IPS DF 6.9 (cell line): Measurements from ENCODE around the gene LILRB1.
"Not testable (repeated sequence)": the region's sequence is repeated elsewhere in the genome, so short reads cannot be mapped to it uniquely, and the experiment has no call there.

ENCODE experiments used
- DNase-seq: peaks from one replicate; pipeline ENCODE4 v3.0.0-alpha.2; 2013; ENCODE audit warnings: low read depth, low spot score
- H3K27ac ChIP-seq: one replicate; pipeline ENCODE4 v1.5.1; 2013; ENCODE audit warnings: low read length, control low read depth
- H3K27me3 ChIP-seq: 2 replicates; pipeline ENCODE4 v1.6.1; 2013; ENCODE audit warnings: mild to moderate bottlenecking, low read length; ENCODE audit not compliant: control insufficient read depth, insufficient read depth
- H3K36me3 ChIP-seq: 2 replicates; pipeline ENCODE4 v1.6.1; 2013; ENCODE audit warnings: low read length; ENCODE audit not compliant: control insufficient read depth, insufficient read depth
- H3K4me1 ChIP-seq: 2 replicates; pipeline ENCODE4 v1.6.1; 2013; ENCODE audit warnings: low read length; ENCODE audit not compliant: control insufficient read depth, insufficient read depth
- H3K4me3 ChIP-seq: 2 replicates; pipeline ENCODE4 v1.5.1; 2013; ENCODE audit warnings: mild to moderate bottlenecking, low read length
- H3K9me3 ChIP-seq: 2 replicates; pipeline ENCODE4 v1.6.1; 2013; ENCODE audit warnings: low read length, inconsistent platforms; ENCODE audit not compliant: control insufficient read depth, insufficient read depth
- WGBS: extraction: QIAGEN DNeasy Blood & Tissue Kit; methylation state at CpG from one replicate; pipeline ENCODE4 v1.1.7; 2013; ENCODE audit warnings: mixed read lengths, missing lambda C conversion rate; ENCODE audit not compliant: insufficient read length, insufficient coverage; 5-methylcytosine and 5-hydroxymethylcytosine counted together

The LILRB1 gene

DNA sequence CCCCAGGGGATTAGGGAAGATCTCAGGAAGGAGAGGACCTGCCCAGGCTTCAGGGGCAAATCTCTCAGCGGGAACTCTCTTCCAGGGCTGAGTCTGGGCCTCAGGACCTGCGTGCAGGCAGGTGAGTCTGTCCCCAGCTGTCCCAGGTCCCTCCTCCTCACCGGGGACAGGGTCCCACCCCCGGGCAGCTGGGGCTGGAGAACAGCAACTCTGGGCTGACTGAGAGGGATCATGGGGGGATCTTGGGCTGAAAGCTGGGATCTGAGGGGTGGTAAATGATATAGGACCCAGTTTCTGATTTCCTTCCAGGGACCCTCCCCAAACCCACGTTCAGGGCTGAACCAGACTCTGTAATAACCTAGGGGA lies 22.5 kb upstream of the LILRB1 start:
- H3K4me1 ChIP-seq = no peaks in the 10 kb centered on the region
- DNase-seq = no peak
- no peak overlapping the region for H3K27ac ChIP-seq
- H3K9me3 ChIP-seq = peaks cover 23% of the 10 kb centered on the region
- H3K4me3 ChIP-seq = no peak overlapping the region
- WGBS = no CpG with 5 or more reads among the region's 5 CpGs
- H3K36me3 ChIP-seq = no peaks in the 10 kb centered on the region; the same call in 1 of the 2 replicates
- no peaks in the 10 kb centered on the region for H3K27me3 ChIP-seq

DNA sequence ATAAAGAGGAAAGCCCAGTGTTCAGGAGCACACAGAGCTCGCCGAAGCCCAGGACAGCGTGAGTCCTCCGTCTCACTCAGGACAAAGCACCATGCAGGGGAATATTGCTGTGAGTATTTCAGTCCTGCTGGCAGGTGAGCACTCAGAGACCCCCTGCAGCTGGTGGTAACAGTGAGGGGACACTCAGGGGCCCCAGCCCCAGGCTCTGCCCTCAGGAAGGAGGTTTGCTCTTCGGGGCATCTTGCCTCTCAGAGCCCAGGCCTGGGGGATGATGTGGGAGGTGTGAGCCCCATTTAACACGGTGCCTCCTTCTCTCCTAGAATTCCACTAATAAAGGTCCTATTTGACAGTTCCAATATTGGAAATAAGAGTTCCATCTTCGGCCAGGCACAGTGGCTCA lies 22.1 kb upstream of the LILRB1 start:
- H3K27ac ChIP-seq = no peak overlapping the region
- no peak overlapping the region for H3K4me3 ChIP-seq
- H3K4me1 ChIP-seq = no peaks in the 10 kb centered on the region
- no CpG with 5 or more reads among the region's 7 CpGs for WGBS
- peaks cover 23% of the 10 kb centered on the region for H3K9me3 ChIP-seq
- no peaks in the 10 kb centered on the region for H3K27me3 ChIP-seq
- no peak for DNase-seq
- no peaks in the 10 kb centered on the region; the same call in 1 of the 2 replicates for H3K36me3 ChIP-seq

DNA sequence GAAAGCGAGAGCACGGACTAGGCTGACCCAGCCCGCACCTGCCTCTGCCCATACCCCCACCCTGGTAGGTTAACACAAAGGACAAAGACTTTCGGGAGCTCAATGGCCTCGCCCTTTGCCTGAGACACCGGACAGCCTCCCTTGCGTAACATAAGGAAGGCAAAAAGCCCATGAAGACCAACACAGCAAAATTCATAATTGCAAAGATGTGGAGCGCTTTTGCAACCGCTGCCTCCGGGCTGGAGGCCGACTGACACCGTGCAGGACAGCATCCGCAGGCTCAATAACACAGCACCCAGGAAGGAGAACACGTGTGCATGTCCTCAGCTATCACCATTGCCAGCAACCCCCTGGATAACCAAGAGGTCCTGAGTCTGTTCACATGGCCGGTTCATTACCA lies 21.5 kb upstream of the LILRB1 start:
- H3K9me3 ChIP-seq = peaks cover 23% of the 10 kb centered on the region
- no peaks in the 10 kb centered on the region for H3K27me3 ChIP-seq
- H3K27ac ChIP-seq = no peak overlapping the region
- no peak for DNase-seq
- H3K36me3 ChIP-seq = no peaks in the 10 kb centered on the region; the same call in 1 of the 2 replicates
- no peaks in the 10 kb centered on the region for H3K4me1 ChIP-seq
- H3K4me3 ChIP-seq = no peak overlapping the region
- no CpG with 5 or more reads among the region's 15 CpGs for WGBS

DNA sequence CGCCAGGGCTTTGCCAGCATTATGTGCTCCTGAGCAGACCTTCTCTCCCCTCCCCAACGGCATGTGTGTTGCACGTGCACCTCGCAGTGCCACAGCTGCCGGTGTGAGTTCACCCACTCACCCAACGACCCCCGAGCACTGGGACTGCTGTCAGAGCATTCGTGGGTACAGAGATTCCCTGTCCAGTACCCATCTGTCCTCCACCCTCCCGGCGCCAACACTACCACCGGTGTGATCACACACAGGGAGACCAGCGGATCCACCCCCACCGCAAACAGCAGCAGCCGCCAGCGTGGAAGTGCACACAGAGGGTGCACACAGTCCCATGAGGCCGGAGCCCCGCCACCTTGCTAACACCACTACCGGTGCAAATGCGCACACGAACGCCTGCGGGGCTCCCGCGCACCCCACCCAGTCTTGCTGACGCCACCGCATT lies 20.9 kb upstream of the LILRB1 start:
- no peaks in the 10 kb centered on the region for H3K4me1 ChIP-seq
- no peaks in the 10 kb centered on the region; the same call in 1 of the 2 replicates for H3K36me3 ChIP-seq
- WGBS = no CpG with 5 or more reads among the region's 26 CpGs
- peaks cover 23% of the 10 kb centered on the region for H3K9me3 ChIP-seq
- no peak overlapping the region for H3K27ac ChIP-seq
- no peak for DNase-seq
- H3K27me3 ChIP-seq = no peaks in the 10 kb centered on the region
- no peak overlapping the region for H3K4me3 ChIP-seq

DNA sequence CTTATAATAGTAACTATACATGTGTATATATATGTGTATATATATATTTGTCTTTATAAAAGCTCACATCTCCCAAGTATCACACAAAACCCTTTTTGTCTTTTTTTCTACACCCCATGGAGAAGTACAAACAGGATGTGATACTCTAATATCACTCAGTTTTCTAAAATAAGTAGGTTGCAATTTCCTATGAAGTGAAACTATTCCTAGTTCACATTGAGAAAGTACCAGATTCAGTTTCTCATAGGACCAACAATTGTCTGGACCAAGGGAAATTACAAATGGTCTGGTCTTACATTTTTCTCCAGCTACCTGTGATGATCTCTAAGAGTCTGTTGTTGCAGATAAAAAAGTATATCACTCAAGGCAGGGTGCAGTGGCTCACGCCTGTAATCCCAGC lies 17.9 kb upstream of the LILRB1 start:
- Histone ChIP-seq H3K4me3 (no peak overlapping the region), H3K9me3 (peaks cover 18% of the 10 kb centered on the region), H3K36me3 (no peaks in the 10 kb centered on the region; the same call in 1 of the 2 replicates), H3K27me3 (no peaks in the 10 kb centered on the region), H3K27ac (no peak overlapping the region), H3K4me1 (no peaks in the 10 kb centered on the region)
- no CpG with 5 or more reads among the region's 1 CpG for WGBS
- no peak for DNase-seq

DNA sequence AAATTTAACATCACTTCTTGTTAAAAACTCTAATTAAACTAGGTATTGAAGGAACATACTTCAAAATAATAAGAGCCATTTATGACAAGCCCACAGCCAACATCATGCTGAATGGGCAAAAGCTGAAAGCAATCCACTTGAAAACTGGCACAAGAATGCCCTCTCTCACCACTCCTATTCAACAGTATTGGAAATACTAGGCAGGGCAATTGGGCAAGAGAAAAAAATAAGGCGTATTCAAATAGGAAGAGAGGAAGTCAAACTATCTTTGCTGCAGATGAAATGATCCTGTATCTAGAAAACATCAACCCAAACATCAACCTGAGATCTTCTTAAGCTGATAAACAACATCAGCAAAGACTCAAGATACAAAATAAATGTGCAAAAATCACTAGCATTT lies 15.6 kb upstream of the LILRB1 start:
- no peak for DNase-seq
- H3K4me1 ChIP-seq = no peaks in the 10 kb centered on the region
- no CpG with 5 or more reads among the region's 1 CpG for WGBS
- peaks cover 5% of the 10 kb centered on the region for H3K9me3 ChIP-seq
- no peak overlapping the region for H3K4me3 ChIP-seq
- H3K36me3 ChIP-seq = no peaks in the 10 kb centered on the region
- no peaks in the 10 kb centered on the region for H3K27me3 ChIP-seq
- H3K27ac ChIP-seq = no peak overlapping the region

DNA sequence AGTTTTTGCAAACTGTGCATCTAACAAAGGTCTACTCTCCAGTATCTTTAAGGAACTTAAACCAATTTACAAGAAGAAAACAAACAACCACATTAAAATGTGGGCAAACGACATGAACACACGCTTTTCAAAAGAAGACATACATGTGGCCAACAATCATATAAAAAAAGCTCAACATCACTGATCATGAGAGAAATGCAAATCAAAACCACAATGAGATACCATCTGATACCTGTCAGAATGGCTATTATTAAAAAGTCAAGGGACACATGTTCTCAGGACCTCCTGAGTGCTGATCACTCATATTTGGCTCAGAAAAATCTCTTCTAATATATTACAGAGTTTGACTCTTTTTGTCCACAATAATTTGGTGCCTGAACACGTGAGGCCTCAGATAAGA lies 14.2 kb upstream of the LILRB1 start:
- no peaks in the 10 kb centered on the region for H3K4me1 ChIP-seq
- WGBS = no CpG with 5 or more reads among the region's 3 CpGs
- H3K4me3 ChIP-seq = no peak overlapping the region
- DNase-seq = no peak
- H3K36me3 ChIP-seq = no peaks in the 10 kb centered on the region
- H3K27ac ChIP-seq = no peak overlapping the region
- peaks cover 4% of the 10 kb centered on the region; the same call in 1 of the 2 replicates for H3K9me3 ChIP-seq
- no peaks in the 10 kb centered on the region for H3K27me3 ChIP-seq

DNA sequence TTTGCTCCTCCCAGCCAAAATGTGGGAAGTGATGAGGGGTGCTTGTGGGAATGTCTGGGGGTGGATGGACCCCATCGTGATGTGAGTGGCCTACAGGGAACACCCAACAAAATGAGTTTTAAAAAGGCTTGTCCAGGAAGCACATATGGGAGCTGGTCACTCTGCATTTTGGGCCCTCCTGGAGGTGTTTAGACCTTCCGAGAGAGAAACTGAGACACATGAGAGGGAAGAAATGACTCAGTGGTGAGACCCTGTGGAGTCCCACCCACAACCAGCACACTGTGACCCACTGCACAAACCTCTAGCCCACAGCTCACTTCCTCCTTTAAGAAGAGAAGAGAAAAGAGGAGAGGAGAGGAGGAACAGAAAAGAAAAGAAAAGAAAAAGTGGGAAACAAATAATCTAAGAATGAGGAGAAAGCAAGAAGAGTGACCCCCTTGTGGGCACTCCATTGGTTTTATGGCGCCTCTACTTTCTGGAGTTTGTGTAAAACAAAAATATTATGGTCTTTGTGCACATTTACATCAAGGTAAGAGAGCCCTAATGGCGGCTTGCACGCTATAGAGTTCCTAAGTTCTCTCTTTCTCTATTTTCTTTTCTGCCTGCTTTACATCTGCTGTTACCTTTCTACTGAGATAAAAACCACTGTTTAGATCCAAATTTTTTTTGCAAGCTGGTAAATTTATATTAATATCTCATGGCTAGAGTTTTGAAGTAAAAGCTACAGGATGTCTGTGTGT lies 13.3 kb upstream of the LILRB1 start:
- Histone ChIP-seq H3K36me3 (no peaks in the 10 kb centered on the region), H3K9me3 (no peaks in the 10 kb centered on the region; the same call in 1 of the 2 replicates), H3K27ac (no peak overlapping the region), H3K4me1 (no peaks in the 10 kb centered on the region), H3K4me3 (no peak overlapping the region), H3K27me3 (no peaks in the 10 kb centered on the region)
- no CpG with 5 or more reads among the region's 5 CpGs for WGBS
- no peak for DNase-seq

DNA sequence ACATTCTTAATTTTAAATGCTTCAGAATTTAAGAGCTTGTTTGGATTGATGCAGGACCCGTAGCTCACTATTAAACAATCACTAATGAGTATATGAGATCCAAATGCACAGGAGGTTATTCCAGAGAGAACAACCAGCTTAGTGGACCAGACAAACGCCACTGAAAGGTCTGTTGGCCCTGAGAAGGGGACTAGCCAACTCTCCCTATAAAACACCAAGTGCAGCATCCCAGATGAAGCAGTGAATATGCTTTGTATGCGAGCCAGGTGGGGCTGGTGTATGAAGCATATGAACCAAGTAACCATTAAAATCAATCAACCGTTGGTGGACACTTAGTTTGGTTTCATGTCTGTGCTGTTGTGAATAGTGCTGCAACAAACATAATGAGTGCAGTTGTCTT lies 9.8 kb upstream of the LILRB1 start:
- Histone ChIP-seq H3K27me3 (no peaks in the 10 kb centered on the region), H3K4me3 (no peak overlapping the region), H3K4me1 (no peaks in the 10 kb centered on the region), H3K27ac (no peak overlapping the region), H3K9me3 (no peaks in the 10 kb centered on the region; the same call in 1 of the 2 replicates), H3K36me3 (no peaks in the 10 kb centered on the region)
- WGBS = no CpG with 5 or more reads among the region's 4 CpGs
- DNase-seq = no peak

DNA sequence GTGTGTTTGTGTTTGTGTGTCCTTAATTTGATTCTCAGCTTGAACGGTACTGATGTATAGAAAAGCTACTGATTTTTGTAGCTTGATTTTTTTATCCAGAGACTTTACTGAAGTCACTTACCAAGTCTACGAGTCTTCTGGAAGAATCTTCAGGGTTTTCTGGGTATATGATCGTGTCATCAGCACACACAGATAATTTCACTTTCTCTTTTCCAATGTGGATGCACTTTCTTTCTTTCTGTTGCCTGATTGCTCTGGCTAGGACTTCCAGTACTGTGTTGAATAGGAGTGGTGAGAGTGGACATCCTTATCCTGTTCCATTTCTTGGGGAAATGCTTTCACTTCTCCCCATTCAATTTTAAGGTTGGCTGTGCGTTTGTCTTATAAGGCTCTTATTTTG lies 7.9 kb upstream of the LILRB1 start:
- no peaks in the 10 kb centered on the region for H3K36me3 ChIP-seq
- no peaks in the 10 kb centered on the region for H3K27me3 ChIP-seq
- peaks cover 2% of the 10 kb centered on the region for H3K9me3 ChIP-seq
- no peak for DNase-seq
- no peak overlapping the region for H3K27ac ChIP-seq
- no peaks in the 10 kb centered on the region for H3K4me1 ChIP-seq
- no peak overlapping the region for H3K4me3 ChIP-seq
- WGBS = no CpG with 5 or more reads among the region's 4 CpGs

DNA sequence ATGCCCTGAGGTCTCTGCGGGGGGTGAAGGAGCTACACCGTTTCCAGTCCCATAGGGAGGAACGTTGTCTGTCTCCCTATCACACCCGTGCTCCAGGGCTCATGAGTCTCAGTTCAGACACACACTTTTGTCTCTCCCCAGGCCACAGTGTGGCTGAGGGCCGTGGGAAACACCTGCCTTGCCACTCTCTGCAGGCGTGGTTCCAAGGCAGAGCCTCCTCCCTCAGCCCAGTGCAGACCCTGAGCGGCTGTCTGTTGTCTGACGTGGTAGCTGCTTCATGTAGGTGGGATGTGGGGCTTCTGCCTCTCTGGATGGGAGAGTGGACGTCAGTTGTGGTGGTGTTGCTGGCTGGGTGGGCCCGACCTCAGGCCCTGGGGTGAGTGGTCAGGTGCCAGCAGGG lies 6.0 kb upstream of the LILRB1 start:
- WGBS = no CpG with 5 or more reads among the region's 10 CpGs
- H3K27me3 ChIP-seq, H3K9me3 ChIP-seq, H3K4me3 ChIP-seq, DNase-seq, H3K27ac ChIP-seq, H3K4me1 ChIP-seq, H3K36me3 ChIP-seq: not testable (repeated sequence)
